Fibroblast of mammary gland (primary cell): Measurements from ENCODE around the gene MYL5.
"Not testable (repeated sequence)": the region's sequence is repeated elsewhere in the genome, so short reads cannot be mapped to it uniquely, and the experiment has no call there.

Experiments
- DNase-seq: peaks from one replicate; pipeline ENCODE4 v3.0.0-alpha.2; 2010; ENCODE audit warnings: low read depth
- H3K4me3 ChIP-seq: 2 replicates; pipeline ENCODE4 v1.5.1; 2011; ENCODE audit warnings: low read depth, mild to moderate bottlenecking, low read length, moderate library complexity; ENCODE audit not compliant: control insufficient read depth
- TF ChIP-seq, protein P1 (sequence below): conservative IDR thresholded peaks from 2 replicates; pipeline ENCODE4 v1.5.1; 2011; ENCODE audit warnings: low read depth, low read length, inconsistent platforms; ENCODE audit not compliant: control insufficient read depth, insufficient read depth

MYL5 gene

DNA sequence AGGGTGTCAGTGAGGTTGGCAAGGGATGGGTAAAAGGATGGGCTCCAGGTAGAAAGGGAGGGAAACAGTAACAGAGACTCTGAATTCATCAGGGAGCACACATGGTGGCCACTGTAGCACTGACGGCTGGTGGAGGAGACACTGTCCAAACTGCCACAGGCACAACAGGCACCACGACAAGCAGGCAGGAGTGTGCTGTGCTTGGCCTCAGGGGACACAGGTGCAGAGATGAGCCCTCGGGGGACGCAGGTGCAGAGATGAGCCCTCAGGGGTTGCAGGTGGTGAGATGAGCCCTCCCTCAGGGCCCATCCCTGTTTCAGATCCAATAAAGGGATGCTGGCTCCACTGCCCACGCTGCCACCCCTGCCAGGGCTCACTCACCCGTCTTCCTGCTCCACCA lies 41.4 kb upstream of the MYL5 start:
- H3K4me3 ChIP-seq: no peak overlapping the region
- DNase-seq: no peak
- TF ChIP-seq, protein P1, sequence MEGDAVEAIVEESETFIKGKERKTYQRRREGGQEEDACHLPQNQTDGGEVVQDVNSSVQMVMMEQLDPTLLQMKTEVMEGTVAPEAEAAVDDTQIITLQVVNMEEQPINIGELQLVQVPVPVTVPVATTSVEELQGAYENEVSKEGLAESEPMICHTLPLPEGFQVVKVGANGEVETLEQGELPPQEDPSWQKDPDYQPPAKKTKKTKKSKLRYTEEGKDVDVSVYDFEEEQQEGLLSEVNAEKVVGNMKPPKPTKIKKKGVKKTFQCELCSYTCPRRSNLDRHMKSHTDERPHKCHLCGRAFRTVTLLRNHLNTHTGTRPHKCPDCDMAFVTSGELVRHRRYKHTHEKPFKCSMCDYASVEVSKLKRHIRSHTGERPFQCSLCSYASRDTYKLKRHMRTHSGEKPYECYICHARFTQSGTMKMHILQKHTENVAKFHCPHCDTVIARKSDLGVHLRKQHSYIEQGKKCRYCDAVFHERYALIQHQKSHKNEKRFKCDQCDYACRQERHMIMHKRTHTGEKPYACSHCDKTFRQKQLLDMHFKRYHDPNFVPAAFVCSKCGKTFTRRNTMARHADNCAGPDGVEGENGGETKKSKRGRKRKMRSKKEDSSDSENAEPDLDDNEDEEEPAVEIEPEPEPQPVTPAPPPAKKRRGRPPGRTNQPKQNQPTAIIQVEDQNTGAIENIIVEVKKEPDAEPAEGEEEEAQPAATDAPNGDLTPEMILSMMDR: no peak

DNA sequence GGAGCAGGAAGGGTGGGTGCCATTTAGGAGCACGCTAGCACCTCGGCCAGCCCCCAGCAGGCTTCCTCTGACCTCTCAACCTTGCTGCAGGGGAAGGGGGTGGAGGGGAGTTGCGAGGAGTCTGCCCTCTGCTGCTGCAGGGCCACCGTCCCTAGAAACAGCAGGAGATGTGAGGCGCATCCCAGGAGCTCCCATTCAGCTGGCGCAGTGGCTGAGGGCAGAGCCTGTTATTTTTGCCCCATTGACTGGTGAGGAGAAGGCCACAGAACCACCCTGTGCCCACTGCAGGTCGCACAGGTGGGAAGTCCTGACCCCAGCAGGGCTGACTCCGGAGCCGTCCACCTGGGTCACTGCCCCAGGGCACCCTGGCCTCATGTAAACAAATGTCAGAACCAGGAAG lies 40.9 kb upstream of the MYL5 start:
- TF ChIP-seq, protein P1: no peak
- no peak for DNase-seq

DNA sequence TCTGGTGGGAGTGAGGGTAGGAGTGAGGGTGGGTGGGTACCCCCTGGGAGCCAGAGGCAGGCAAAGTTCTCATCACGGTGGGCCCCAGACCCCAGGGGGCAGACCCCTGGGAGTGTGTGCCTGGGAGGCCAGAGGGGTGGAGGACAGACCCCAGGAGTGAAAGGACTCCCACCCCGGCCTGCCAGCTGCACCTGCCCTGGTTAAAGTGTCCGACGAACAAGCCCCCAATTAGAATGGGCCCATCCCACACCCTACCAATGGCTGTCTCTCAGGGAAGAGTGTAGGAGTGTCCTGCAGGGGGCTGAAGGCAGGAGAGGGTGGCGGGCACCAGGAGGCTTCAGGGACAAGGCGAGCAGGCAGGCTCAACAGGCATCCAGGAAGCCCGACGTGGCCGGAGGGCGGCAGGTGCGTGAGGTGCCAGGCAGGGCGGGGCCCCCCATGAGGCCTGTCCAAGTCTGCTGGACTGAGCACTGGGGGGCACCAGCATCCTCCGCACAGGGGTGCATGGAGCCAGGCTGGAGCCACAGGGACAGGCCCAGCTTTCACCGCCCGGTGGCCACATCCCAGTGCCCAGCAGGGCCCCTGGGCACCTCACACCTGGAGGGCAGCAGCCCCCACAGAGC lies 40.3 kb upstream of the MYL5 start:
- H3K4me3 ChIP-seq: no peak overlapping the region
- TF ChIP-seq, protein P1: no peak
- no peak for DNase-seq

More for the DNA sequence above, 40.9 kb upstream of the MYL5 start:
- no peak overlapping the region for H3K4me3 ChIP-seq

DNA sequence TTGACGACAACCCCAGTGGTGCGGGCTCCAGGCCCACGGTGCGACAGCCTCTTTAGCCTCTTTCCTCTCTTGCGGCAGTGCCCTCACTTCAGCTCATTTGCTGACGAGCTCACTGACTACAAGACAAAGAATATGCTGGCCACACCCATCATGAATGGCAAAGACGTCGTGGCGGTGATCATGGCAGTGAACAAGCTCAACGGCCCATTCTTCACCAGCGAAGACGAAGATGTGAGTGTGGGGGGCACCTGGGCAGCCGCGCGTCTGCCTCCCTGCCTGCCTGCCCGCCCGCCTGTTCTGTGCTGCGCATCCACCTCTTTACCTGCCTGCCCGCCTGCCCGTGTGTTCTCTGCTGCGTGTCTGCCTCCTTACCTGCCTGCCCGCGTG lies 39.8 kb upstream of the MYL5 start:
- TF ChIP-seq, protein P1: no peak
- DNase-seq: no peak
- no peak overlapping the region for H3K4me3 ChIP-seq

DNA sequence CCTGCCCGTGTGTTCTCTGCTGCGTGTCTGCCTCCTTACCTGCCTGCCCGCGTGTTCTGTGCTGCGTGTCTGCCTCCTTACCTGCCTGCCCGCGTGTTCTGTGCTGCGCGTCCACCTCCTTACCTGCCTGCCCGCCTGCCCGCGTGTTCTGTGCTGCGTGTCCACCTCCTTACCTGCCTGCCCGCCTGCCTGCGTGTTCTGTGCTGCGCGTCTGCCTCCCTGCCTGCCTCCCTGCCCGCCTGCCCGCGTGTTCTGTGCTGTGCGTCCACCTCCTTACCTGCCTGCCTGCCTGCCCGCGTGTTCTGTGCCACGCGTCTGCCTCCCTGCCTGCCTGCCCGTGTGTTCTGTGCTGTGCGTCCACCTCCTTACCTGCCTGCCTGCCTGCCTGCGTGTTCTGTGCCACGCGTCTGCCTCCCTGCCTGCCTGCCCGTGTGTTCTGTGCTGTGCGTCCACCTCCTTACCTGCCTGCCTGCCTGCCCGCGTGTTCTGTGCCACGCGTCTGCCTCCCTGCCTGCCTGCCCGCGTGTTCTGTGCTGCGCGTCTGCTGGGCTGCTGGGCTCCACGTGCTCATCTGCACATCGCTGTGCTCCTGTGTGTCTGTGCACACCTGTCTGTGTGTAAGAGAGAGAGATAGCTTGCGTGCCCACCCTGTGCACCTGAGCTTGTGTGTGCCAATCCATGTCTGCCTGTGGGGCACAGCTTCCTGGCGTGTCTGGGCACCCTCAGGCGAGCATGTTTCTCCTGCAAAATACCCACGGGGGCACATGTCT lies 39.1 kb upstream of the MYL5 start:
- not testable (repeated sequence) for H3K4me3 ChIP-seq, DNase-seq

DNA sequence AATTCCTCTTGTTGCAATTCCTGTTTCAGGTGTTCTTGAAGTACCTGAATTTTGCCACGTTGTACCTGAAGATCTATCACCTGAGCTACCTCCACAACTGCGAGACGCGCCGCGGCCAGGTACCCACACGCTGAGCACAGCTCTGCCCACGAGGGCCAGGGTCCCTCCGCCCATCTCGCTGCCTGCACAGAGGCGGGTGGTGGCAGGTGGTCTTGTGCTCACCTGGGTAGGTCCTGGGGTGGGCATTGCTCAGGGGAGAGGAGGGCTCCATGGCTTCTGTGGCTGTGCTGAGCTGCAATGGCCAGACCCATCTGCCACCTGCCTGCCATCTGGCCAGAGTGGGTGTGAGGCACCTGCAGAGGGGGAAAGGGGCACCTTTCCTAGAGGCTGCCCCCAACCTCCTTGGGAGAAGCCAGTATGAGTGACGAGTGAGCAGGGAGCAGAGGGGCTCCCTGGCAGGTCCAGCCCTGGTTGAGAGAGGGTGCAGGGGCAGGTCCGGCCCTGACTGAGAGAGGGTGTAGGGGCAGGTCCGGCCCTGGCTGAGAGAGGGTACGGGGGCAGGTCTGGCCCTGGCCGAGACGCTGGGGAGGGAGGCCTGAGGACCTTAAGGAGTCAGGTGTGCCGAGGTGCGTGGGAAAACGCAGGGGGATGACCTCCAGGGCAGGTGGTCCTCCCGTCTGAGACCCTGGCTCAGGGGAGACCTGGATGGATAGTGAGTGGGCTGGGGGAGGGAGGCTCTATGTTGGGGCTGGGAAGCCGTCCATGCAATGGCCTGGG lies 38.3 kb upstream of the MYL5 start:
- DNase-seq: no peak
- no peak overlapping the region for H3K4me3 ChIP-seq
- TF ChIP-seq, protein P1: no peak

DNA sequence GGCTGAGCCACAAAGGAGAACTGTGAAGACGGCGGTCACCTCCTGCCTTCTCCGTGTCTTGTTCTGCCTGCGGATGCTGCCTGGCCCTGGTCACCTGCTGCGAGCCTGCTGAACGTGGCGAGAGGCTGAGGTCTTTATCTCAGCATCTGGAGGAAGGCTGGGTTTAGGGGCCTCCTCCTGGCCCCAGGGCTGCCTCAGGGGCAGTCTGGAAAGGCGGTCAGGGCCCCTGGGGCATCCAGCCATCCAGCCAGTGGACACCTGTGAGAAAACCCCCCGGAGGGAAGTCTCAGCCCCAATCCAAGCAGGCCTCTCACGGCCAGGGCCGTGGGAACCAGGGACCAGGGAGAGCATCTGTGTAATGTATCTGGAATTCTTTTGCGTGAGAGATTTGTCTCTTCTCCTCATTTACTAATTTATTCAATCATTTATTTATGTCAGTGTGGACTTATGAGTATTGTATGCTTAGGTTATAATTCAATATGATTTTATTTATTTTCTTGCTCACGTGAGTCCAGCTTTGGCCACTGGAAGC lies 37.6 kb upstream of the MYL5 start:
- TF ChIP-seq, protein P1: no peak
- no peak overlapping the region for H3K4me3 ChIP-seq
- DNase-seq: no peak
